Spleen (tissue), 7 donors: Measurements from ENCODE around the gene SSTR5.

Experiments
- POLR2A ChIP-seq, 3 donors: fragments of 450-650 bp; IDR thresholded peaks; one replicate each; pipeline ENCODE4 v1.5.1; 2017; ENCODE audit warnings: antibody characterized with exemption in 3 of 3, mild to moderate bottlenecking in 1 of 3
- POLR2AphosphoS5 ChIP-seq, 3 donors: sonication (generic); formaldehyde crosslinking; IDR thresholded peaks; one replicate each; pipeline ENCODE4 v1.5.1; 2017; ENCODE audit warnings: antibody characterized with exemption in 3 of 3
- TF ChIP-seq, protein P1 (sequence below), 11 experiments: fragments of 200-600 bp in 7 of 11; fragments of 450-650 bp in 4 of 11; sonication (generic) in 4 of 11; IDR thresholded peaks in 8 of 11; conservative IDR thresholded peaks in 3 of 11; 1 replicate in 7 of 11; 2 replicates in 4 of 11; pipeline versions ENCODE4 v1.4.0 to v1.8.0; 2016 to 2021; ENCODE audit warnings: antibody characterized with exemption in 11 of 11, inconsistent platforms in 4 of 11, mild to moderate bottlenecking in 1 of 11
- donor health status: DM: no; HTN: no; CAD: no; lungs with moderate emphysema.
- donor health status: DM: no; HTN: no; CAD: no.
- donor health status: DM: no; HTN: no; CAD: no.

GRCh38 chr16:1082952-1083675, 10.6 kb downstream of the SSTR5 start:
- TF ChIP-seq, protein P1, sequence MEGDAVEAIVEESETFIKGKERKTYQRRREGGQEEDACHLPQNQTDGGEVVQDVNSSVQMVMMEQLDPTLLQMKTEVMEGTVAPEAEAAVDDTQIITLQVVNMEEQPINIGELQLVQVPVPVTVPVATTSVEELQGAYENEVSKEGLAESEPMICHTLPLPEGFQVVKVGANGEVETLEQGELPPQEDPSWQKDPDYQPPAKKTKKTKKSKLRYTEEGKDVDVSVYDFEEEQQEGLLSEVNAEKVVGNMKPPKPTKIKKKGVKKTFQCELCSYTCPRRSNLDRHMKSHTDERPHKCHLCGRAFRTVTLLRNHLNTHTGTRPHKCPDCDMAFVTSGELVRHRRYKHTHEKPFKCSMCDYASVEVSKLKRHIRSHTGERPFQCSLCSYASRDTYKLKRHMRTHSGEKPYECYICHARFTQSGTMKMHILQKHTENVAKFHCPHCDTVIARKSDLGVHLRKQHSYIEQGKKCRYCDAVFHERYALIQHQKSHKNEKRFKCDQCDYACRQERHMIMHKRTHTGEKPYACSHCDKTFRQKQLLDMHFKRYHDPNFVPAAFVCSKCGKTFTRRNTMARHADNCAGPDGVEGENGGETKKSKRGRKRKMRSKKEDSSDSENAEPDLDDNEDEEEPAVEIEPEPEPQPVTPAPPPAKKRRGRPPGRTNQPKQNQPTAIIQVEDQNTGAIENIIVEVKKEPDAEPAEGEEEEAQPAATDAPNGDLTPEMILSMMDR (IDR thresholded peaks at IDR 0.05 in 8 of 11, conservative IDR thresholded peaks at IDR 0.05 in 3 of 11), result no peak
- no peak for TF ChIP-seq POLR2A (IDR thresholded peaks at IDR 0.05)
- no peak for TF ChIP-seq POLR2AphosphoS5 (IDR thresholded peaks at IDR 0.05)
